ENCODE results near the gene PURB. TPM values are rescaled to one million over a fixed set of nuclear protein-coding genes. Genes with fewer than 3 reads are reported as not detected.

PURB gene
- total RNA-seq, 4 donors from 2014 or later: 20.0 to 28.5 (median 26.8) TPM

GRCh38 chr7:44891372-44891771, 6.0 kb upstream of the PURB start:
- intact Hi-C loops (cut with DNase I; ENCODE audit: low total_unique reads): no loop called here
- 42 to 73% methylated on average over 2 of the region's 2 CpGs for WGBS, 2 donors
- no peak overlapping the region for H3K4me3 ChIP-seq (ENCODE audit: low read depth, poor library complexity, severe bottlenecking)
- no peak for TF ChIP-seq CTCF (IDR thresholded peaks at IDR 0.05)
- TF ChIP-seq POLR2A (IDR thresholded peaks at IDR 0.05): no peak
- peak in 1 of 2 donors; percentile 12 for DNase-seq (ENCODE audit: low spot score in 2 of 2)

- no peak overlapping the region for H3K4me3 ChIP-seq (ENCODE audit: low read depth, poor library complexity, severe bottlenecking)
- WGBS, 2 donors: 78 to 89% methylated on average over 5 of the region's 5 CpGs
- TF ChIP-seq POLR2A (IDR thresholded peaks at IDR 0.05): no peak
- TF ChIP-seq CTCF (IDR thresholded peaks at IDR 0.05): no peak
- intact Hi-C loops (cut with DNase I; ENCODE audit: low total_unique reads): no loop called here
- no peak for DNase-seq (ENCODE audit: low spot score in 2 of 2)
These were observed 3.9 kb upstream of the PURB start for GRCh38 chr7:44889086-44889781.

DNA sequence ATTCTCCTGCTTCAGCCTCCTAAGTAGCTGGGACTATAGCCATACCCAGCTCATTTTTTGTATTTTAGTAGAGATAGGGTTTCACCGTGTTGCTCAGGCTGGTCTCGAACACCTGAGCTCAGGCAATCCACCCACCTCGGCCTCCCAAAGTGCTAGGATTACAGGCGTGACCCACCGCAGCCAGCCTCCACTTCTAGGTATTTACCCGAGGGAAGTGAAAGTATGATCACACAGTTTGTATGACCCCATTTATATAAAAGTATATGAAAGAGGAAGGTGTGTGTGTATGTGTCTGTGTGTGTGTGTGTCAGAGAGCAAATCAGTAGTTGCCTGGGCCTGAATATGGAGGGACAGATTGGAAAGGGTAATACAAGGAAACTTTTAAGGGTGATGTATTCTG, 2.0 kb upstream of the PURB start:
- DNase-seq (ENCODE audit: low spot score in 2 of 2): no peak
- H3K4me3 ChIP-seq (ENCODE audit: low read depth, poor library complexity, severe bottlenecking): no peak overlapping the region
- WGBS, 2 donors: 82 to 86% methylated on average over 6 of the region's 6 CpGs
- intact Hi-C loops (cut with DNase I; ENCODE audit: low total_unique reads): no loop called here
- TF ChIP-seq CTCF (IDR thresholded peaks at IDR 0.05) (no peak), POLR2A (IDR thresholded peaks at IDR 0.05) (no peak)

DNA sequence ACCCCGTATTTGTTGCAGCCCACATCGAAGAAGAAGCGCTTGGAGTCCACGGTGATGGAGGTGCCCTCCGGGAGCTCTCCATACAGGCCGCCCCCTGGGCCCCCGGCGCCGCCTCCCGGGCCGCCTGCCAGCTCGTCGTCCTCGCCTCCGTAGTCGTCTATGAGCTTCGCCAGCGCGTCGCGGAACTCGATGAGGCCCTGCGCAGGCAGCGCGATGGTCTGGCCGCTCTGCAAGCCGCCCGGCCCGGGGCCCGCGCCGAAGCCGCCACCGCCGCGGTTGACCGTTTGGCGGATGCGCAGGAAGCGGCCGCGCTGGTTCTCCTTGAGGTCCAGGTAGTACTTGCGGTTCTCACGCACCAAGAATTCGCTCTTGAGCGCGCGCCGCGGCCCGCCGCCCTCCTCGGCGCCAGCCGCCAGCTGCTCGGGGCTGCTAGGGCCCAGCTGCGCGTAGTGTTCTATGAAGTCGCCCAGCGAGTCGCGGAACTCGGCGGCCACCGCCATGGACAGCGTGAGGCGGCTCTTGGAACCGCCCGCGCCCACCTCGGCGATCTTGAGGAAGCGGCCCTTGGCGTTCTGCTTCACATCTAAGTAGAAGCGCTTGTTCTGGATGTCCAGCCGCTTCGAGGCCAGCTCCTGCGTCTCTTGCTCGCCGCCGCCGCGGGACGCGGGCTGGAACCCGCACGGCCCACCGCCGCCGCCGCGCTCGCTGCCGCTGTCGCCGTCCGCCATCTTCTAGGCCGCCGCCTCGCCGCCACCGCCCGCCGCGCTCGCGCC, 523 bp downstream of the PURB start:
- DNase-seq (ENCODE audit: low spot score in 2 of 2): peak; percentile 31 to 90
- H3K4me3 ChIP-seq (ENCODE audit: low read depth, poor library complexity, severe bottlenecking): peak overlapping the region; percentile 70
- no peak for TF ChIP-seq CTCF (IDR thresholded peaks at IDR 0.05)
- no peak for TF ChIP-seq POLR2A (IDR thresholded peaks at IDR 0.05)
- 0% methylated on average over 22 to 35 of the region's 107 CpGs for WGBS, 2 donors
- intact Hi-C loops (cut with DNase I; ENCODE audit: low total_unique reads): no loop called here

DNA sequence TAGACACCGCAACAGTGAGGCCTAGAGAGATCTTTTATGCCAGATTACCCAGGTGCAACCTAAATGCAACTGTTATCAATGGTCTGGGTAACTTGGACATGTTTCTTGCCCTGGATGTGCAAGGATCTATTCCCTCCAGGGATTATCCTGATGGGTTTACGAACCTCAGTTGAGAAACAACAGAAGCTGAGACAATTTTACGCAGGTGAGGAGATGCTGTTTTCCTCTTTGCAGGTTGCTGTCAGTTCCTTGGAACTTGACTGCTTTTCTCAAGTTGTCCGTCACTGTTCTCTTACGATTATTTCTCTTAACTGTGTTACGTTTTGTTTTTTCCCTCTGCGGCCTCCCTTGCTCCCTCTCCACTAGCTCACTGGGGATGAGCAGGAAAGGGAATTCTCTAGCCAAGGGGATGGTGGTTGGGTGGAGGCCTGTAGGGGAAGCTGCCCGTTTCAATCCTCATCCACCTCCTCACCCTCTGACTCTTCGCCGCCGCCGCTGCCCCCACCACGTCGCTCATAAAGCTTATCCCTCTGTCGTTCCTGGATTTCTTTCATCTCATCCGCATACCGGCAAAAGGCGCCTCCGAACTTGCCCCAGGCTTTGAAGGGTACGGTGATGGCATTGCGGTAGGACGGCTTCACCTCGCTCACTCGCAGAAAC, 1.2 kb downstream of the PURB start:
- DNase-seq (ENCODE audit: low spot score in 2 of 2): no peak
- intact Hi-C loops (cut with DNase I; ENCODE audit: low total_unique reads): no loop called here
- whole genome bisulfite sequencing, 2 donors: 14% methylated on average over 24 of the region's 24 CpGs
- TF ChIP-seq POLR2A (IDR thresholded peaks at IDR 0.05) (no peak), CTCF (IDR thresholded peaks at IDR 0.05) (no peak)
- peak overlapping the region; percentile 70 for H3K4me3 ChIP-seq (ENCODE audit: low read depth, poor library complexity, severe bottlenecking)
